GM19099 (cell line): ENCODE data around the gene UTP3.

ENCODE experiments used
- POLR2A ChIP-seq: IDR thresholded peaks from 3 replicates; pipeline ENCODE4 v1.6.1; 2011; ENCODE audit warnings: low read depth; ENCODE audit not compliant: insufficient read length; ENCODE audit errors: extremely low read depth

UTP3 gene

GRCh38 chr4:70734168-70734954 is 46.0 kb downstream of the UTP3 start:
- TF ChIP-seq POLR2A: no peak

GRCh38 chr4:70734971-70735370 is 46.6 kb downstream of the UTP3 start:
- no peak for TF ChIP-seq POLR2A

GRCh38 chr4:70737006-70737405 is 48.7 kb downstream of the UTP3 start:
- TF ChIP-seq POLR2A: no peak

- no peak for TF ChIP-seq POLR2A
These were observed 49.1 kb downstream of the UTP3 start for GRCh38 chr4:70737409-70737808.

- no peak for TF ChIP-seq POLR2A
These were observed 51.4 kb downstream of the UTP3 start for GRCh38 chr4:70739496-70740337.
